ENCODE measurements around the gene ZNF766.

The ZNF766 gene

GRCh38 chr19:52230685-52231084, 38.7 kb upstream of the ZNF766 start:
- no peaks in the 10 kb centered on the region for H3K27me3 ChIP-seq (ENCODE audit: control insufficient read depth, low read length)
- no peaks in the 10 kb centered on the region for H4K20me1 ChIP-seq (ENCODE audit: control insufficient read depth, insufficient read depth, low read depth, low read length)
- no peaks in the 10 kb centered on the region for H3K9me3 ChIP-seq (ENCODE audit: control insufficient read depth, insufficient read depth, low read length)
- no peaks in the 10 kb centered on the region for H3K79me2 ChIP-seq (ENCODE audit: control insufficient read depth, low read length)
- TF ChIP-seq EZH2phosphoT487 (IDR thresholded peaks at IDR 0.05; ENCODE audit: borderline replicate concordance, low read length): no peak
- TF ChIP-seq, protein P1, sequence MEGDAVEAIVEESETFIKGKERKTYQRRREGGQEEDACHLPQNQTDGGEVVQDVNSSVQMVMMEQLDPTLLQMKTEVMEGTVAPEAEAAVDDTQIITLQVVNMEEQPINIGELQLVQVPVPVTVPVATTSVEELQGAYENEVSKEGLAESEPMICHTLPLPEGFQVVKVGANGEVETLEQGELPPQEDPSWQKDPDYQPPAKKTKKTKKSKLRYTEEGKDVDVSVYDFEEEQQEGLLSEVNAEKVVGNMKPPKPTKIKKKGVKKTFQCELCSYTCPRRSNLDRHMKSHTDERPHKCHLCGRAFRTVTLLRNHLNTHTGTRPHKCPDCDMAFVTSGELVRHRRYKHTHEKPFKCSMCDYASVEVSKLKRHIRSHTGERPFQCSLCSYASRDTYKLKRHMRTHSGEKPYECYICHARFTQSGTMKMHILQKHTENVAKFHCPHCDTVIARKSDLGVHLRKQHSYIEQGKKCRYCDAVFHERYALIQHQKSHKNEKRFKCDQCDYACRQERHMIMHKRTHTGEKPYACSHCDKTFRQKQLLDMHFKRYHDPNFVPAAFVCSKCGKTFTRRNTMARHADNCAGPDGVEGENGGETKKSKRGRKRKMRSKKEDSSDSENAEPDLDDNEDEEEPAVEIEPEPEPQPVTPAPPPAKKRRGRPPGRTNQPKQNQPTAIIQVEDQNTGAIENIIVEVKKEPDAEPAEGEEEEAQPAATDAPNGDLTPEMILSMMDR (IDR thresholded peaks at IDR 0.05; ENCODE audit: low read depth, low read length, poor library complexity, severe bottlenecking): no peak
- no peak overlapping the region for H3K27ac ChIP-seq (ENCODE audit: low read depth, low read length)
- no peaks in the 10 kb centered on the region for H3K9me2 ChIP-seq (replicated peaks; ENCODE audit: control insufficient read depth, low read length)
- peaks cover 11% of the 10 kb centered on the region for H3F3A ChIP-seq (ENCODE audit: control insufficient read depth, insufficient read depth)
- no peaks in the 10 kb centered on the region for H3K4me1 ChIP-seq (ENCODE audit: control insufficient read depth, low read length)
- H3K4me3 ChIP-seq (ENCODE audit: low read length): no peak overlapping the region
- H3K36me3 ChIP-seq (ENCODE audit: control insufficient read depth, low read length): peaks cover 32% of the 10 kb centered on the region
- no peak overlapping the region for H3K4me2 ChIP-seq (ENCODE audit: low read length)

GRCh38 chr19:52231154-52231910, 38.1 kb upstream of the ZNF766 start:
- peaks cover 26% of the 10 kb centered on the region for H3K36me3 ChIP-seq (ENCODE audit: control insufficient read depth, low read length)
- H3K4me3 ChIP-seq (ENCODE audit: low read length): no peak overlapping the region
- no peaks in the 10 kb centered on the region for H3K9me3 ChIP-seq (ENCODE audit: control insufficient read depth, insufficient read depth, low read length)
- H4K20me1 ChIP-seq (ENCODE audit: control insufficient read depth, insufficient read depth, low read depth, low read length): no peaks in the 10 kb centered on the region
- H3K4me2 ChIP-seq (ENCODE audit: low read length): no peak overlapping the region
- no peak for TF ChIP-seq EZH2phosphoT487 (IDR thresholded peaks at IDR 0.05; ENCODE audit: borderline replicate concordance, low read length)
- TF ChIP-seq, protein P1 (IDR thresholded peaks at IDR 0.05; ENCODE audit: low read depth, low read length, poor library complexity, severe bottlenecking): no peak
- H3K4me1 ChIP-seq (ENCODE audit: control insufficient read depth, low read length): no peaks in the 10 kb centered on the region
- H3K27me3 ChIP-seq (ENCODE audit: control insufficient read depth, low read length): no peaks in the 10 kb centered on the region
- H3K9me2 ChIP-seq (replicated peaks; ENCODE audit: control insufficient read depth, low read length): no peaks in the 10 kb centered on the region
- H3K27ac ChIP-seq (ENCODE audit: low read depth, low read length): no peak overlapping the region
- peaks cover 11% of the 10 kb centered on the region for H3F3A ChIP-seq (ENCODE audit: control insufficient read depth, insufficient read depth)
- H3K79me2 ChIP-seq (ENCODE audit: control insufficient read depth, low read length): no peaks in the 10 kb centered on the region

DNA sequence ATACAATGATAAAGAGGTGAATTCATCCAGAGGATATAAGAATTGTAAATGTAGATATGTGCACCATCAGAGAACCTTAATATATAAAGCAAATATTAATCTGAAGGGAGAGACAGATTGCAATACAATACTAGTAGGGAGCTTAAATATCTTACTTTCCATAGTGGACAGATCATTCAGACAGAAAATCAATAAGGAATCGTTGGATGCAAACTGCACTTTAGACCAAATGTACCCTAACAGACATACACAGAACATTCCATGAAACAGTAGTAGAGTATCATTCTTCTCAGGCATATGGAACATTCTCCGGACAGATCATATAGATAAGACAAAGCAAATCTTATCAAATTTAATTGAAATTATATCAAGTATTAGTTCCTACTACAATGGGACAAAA, 35.0 kb upstream of the ZNF766 start:
- no peaks in the 10 kb centered on the region for H3K79me2 ChIP-seq (ENCODE audit: control insufficient read depth, low read length)
- H3K4me1 ChIP-seq (ENCODE audit: control insufficient read depth, low read length): no peaks in the 10 kb centered on the region
- H3K4me3 ChIP-seq (ENCODE audit: low read length): no peak overlapping the region
- H3K36me3 ChIP-seq (ENCODE audit: control insufficient read depth, low read length): no peaks in the 10 kb centered on the region
- H3K4me2 ChIP-seq (ENCODE audit: low read length): no peak overlapping the region
- H3K9me2 ChIP-seq (replicated peaks; ENCODE audit: control insufficient read depth, low read length): no peaks in the 10 kb centered on the region
- no peaks in the 10 kb centered on the region for H4K20me1 ChIP-seq (ENCODE audit: control insufficient read depth, insufficient read depth, low read depth, low read length)
- no peak overlapping the region for H3K27ac ChIP-seq (ENCODE audit: low read depth, low read length)
- H3F3A ChIP-seq (ENCODE audit: control insufficient read depth, insufficient read depth): peaks cover 11% of the 10 kb centered on the region
- TF ChIP-seq, protein P1 (IDR thresholded peaks at IDR 0.05; ENCODE audit: low read depth, low read length, poor library complexity, severe bottlenecking): no peak
- no peak for TF ChIP-seq EZH2phosphoT487 (IDR thresholded peaks at IDR 0.05; ENCODE audit: borderline replicate concordance, low read length)
- H3K9me3 ChIP-seq (ENCODE audit: control insufficient read depth, insufficient read depth, low read length): no peaks in the 10 kb centered on the region
- no peaks in the 10 kb centered on the region for H3K27me3 ChIP-seq (ENCODE audit: control insufficient read depth, low read length)
